HCT116 (cell line): ENCODE data around the gene ETS1. TPM values are rescaled to one million over a fixed set of nuclear protein-coding genes. Genes with fewer than 3 reads are reported as not detected.

ENCODE experiments used
- ATAC-seq: fragments of 200-7000 bp; cut with Tn5 transposase; 2 replicates; pipeline ENCODE4 v1.9.1; 2020; ENCODE audit warnings: mild to moderate bottlenecking, moderate library complexity
- BruUV-seq: library from RNA; stranded (reverse); fragments of 400-500 nt; replicated peaks from 2 replicates; lab custom pipeline; 2021; lab: Mats Ljungman, UMichigan
- CTCF ChIA-PET: fragments of 300-600 bp; sonication (Branson Sonifier 250); formaldehyde crosslinking; loops from one replicate; lab custom pipeline; 2021; ENCODE audit warnings: antibody characterized with exemption; lab: Charles Lee
- POLR2A ChIA-PET: fragments of 300-600, 350-600 bp; sonication (Branson Sonifier 250); formaldehyde crosslinking; loops from one replicate; lab custom pipeline; 2021; ENCODE audit warnings: antibody characterized with exemption; lab: Charles Lee
- RAD21 ChIA-PET, 2 experiments: fragments of 300-600 bp; sonication (Branson Sonifier 250); formaldehyde crosslinking; loops; one replicate each; lab custom pipeline; 2023; ENCODE audit warnings: low total read pairs in 2 of 2; ENCODE audit not compliant: uncharacterized antibody in 2 of 2, unreplicated experiment in 2 of 2, low non-redundant PET in 1 of 2; lab: Charles Lee
- DNase-seq: peaks from one replicate; pipeline ENCODE4 v3.0.0-alpha.2; 2010; ENCODE audit warnings: low read depth, low spot score
- H2AFZ ChIP-seq: fragments of 200-600 bp; shearing (Covaris generic), sonication (generic); 2 replicates; pipeline ENCODE4 v1.6.1; 2017; ENCODE audit warnings: low read depth, mixed run types, mixed read lengths, antibody characterized with exemption, low read length; ENCODE audit not compliant: poor library complexity, severe bottlenecking
- H3K27ac ChIP-seq: 2 replicates; pipeline ENCODE4 v1.5.1; 2012; ENCODE audit warnings: low read depth, low read length
- H3K27me3 ChIP-seq: fragments of 200-600 bp; sonication (generic); 2 replicates; pipeline ENCODE4 v1.6.1; 2016; ENCODE audit warnings: mixed run types, low read length, mixed read lengths; ENCODE audit not compliant: insufficient read depth
- H3K36me3 ChIP-seq, 2 experiments: fragments of 200-500 bp in 1 of 2; fragments of 200-600 bp in 1 of 2; sonication (Bioruptor generic) in 1 of 2; sonication (generic) in 1 of 2; 2 replicates each; pipeline versions ENCODE4 v1.5.1 to v1.6.1; 2014 to 2016; ENCODE audit warnings: low read length in 2 of 2, inconsistent platforms in 1 of 2, mixed read lengths in 1 of 2, mixed run types in 1 of 2; ENCODE audit not compliant: insufficient read depth in 2 of 2, control insufficient read depth in 1 of 2
- H3K4me1 ChIP-seq, 2 experiments: fragments of 200-600 bp in 1 of 2; sonication (generic) in 1 of 2; 2 replicates each; pipeline versions ENCODE4 v1.5.1 to v1.6.1; 2012 to 2017; ENCODE audit warnings: low read length in 2 of 2, inconsistent platforms in 1 of 2, mild to moderate bottlenecking in 1 of 2, mixed read lengths in 1 of 2, mixed run types in 1 of 2, moderate library complexity in 1 of 2; ENCODE audit not compliant: insufficient read depth in 2 of 2, control insufficient read depth in 1 of 2
- H3K4me2 ChIP-seq: fragments of 200-600 bp; sonication (generic); 2 replicates; pipeline ENCODE4 v1.6.1; 2017; ENCODE audit warnings: mixed run types, low read length, mixed read lengths
- H3K4me3 ChIP-seq, 2 experiments: fragments of 200-600 bp in 1 of 2; sonication (generic) in 1 of 2; replicated peaks in 1 of 2; 2 replicates each; pipeline ENCODE4 v1.5.1; 2011 to 2016; ENCODE audit warnings: low read length in 2 of 2, control low read depth in 1 of 2, low read depth in 1 of 2, mild to moderate bottlenecking in 1 of 2, mixed read lengths in 1 of 2, mixed run types in 1 of 2
- H3K79me2 ChIP-seq: fragments of 200-600 bp; sonication (generic); 2 replicates; pipeline ENCODE4 v1.6.1; 2017; ENCODE audit warnings: mild to moderate bottlenecking, mixed run types, low read length, moderate library complexity, mixed read lengths; ENCODE audit not compliant: insufficient read depth
- H3K9ac ChIP-seq: fragments of 200-600 bp; sonication (generic); 2 replicates; pipeline ENCODE4 v1.6.1; 2016; ENCODE audit warnings: low read length, mixed read lengths
- H3K9me2 ChIP-seq: fragments of 200-600 bp; sonication (generic), shearing (Covaris generic); 2 replicates; pipeline ENCODE4 v1.6.1; 2017; ENCODE audit warnings: mixed run types, mild to moderate bottlenecking, moderate library complexity; ENCODE audit not compliant: insufficient read depth
- H3K9me3 ChIP-seq, 2 experiments: fragments of 200-500 bp in 1 of 2; fragments of 200-600 bp in 1 of 2; sonication (Bioruptor generic) in 1 of 2; sonication (generic) in 1 of 2; 2 replicates each; pipeline ENCODE4 v1.6.1; 2014 to 2017; ENCODE audit warnings: low read length in 2 of 2, mixed read lengths in 2 of 2, inconsistent platforms in 1 of 2, low read depth in 1 of 2, mild to moderate bottlenecking in 1 of 2, mixed run types in 1 of 2, moderate library complexity in 1 of 2; ENCODE audit not compliant: control insufficient read depth in 1 of 2, insufficient read depth in 1 of 2
- H4K20me1 ChIP-seq: fragments of 200-600 bp; sonication (generic), shearing (Covaris generic); 2 replicates; pipeline ENCODE4 v1.6.1; 2017; ENCODE audit warnings: mixed run types, mild to moderate bottlenecking, moderate library complexity; ENCODE audit not compliant: insufficient read depth
- CEBPB ChIP-seq: IDR thresholded peaks from 2 replicates; pipeline ENCODE4 v1.6.1; 2012; ENCODE audit warnings: low read depth
- EGR1 ChIP-seq: IDR thresholded peaks from 2 replicates; pipeline ENCODE4 v1.6.1; 2012; ENCODE audit warnings: low read depth
- ELF1 ChIP-seq: IDR thresholded peaks from 2 replicates; pipeline ENCODE4 v1.6.1; 2012; ENCODE audit warnings: low read depth, borderline replicate concordance
- EZH2phosphoT487 ChIP-seq: fragments of 200-600 bp; IDR thresholded peaks from 2 replicates; pipeline ENCODE4 v1.6.1; 2018; ENCODE audit warnings: antibody characterized with exemption, borderline replicate concordance
- FOSL1 ChIP-seq: IDR thresholded peaks from 2 replicates; pipeline ENCODE4 v1.6.1; 2012; ENCODE audit warnings: low read depth
- JUND ChIP-seq: IDR thresholded peaks from 2 replicates; pipeline ENCODE4 v1.6.1; 2012
- MAX ChIP-seq: IDR thresholded peaks from 2 replicates; pipeline ENCODE4 v1.6.1; 2012
- POLR2A ChIP-seq: IDR thresholded peaks from 2 replicates; pipeline ENCODE4 v1.7.0; 2011; ENCODE audit warnings: borderline replicate concordance; ENCODE audit not compliant: insufficient read depth, insufficient read length; ENCODE audit errors: extremely low read depth
- POLR2AphosphoS5 ChIP-seq: IDR thresholded peaks from 2 replicates; pipeline ENCODE4 v1.6.1; 2011; ENCODE audit warnings: mild to moderate bottlenecking, low read depth, low read length, moderate library complexity
- SIN3A ChIP-seq: IDR thresholded peaks from 2 replicates; pipeline ENCODE4 v1.6.1; 2012; ENCODE audit warnings: low read depth
- SP1 ChIP-seq: IDR thresholded peaks from 2 replicates; pipeline ENCODE4 v1.6.1; 2012; ENCODE audit warnings: low read depth
- TCF7L2 ChIP-seq: IDR thresholded peaks from 2 replicates; pipeline ENCODE4 v1.7.0; 2011; ENCODE audit warnings: borderline replicate concordance, inconsistent platforms; ENCODE audit not compliant: insufficient read depth, insufficient read length; ENCODE audit errors: extremely low read depth
- ZBTB33 ChIP-seq: IDR thresholded peaks from 2 replicates; pipeline ENCODE4 v1.6.1; 2011; ENCODE audit warnings: mild to moderate bottlenecking, low read length, moderate library complexity; ENCODE audit not compliant: insufficient replicate concordance; ENCODE audit errors: extremely low read depth
- ZNF274 ChIP-seq: fragments of 200-500 bp; sonication (Bioruptor generic); IDR thresholded peaks from 2 replicates; pipeline ENCODE4 v1.6.1; 2014; ENCODE audit warnings: mild to moderate bottlenecking, low read depth, low read length, inconsistent platforms
- intact Hi-C: fragments of 100-400 bp; cut with micrococcal nuclease; formaldehyde crosslinking; loops from 2 replicates; pipeline ENCODE4 v1.10.0; 2022
- total RNA-seq: library from RNA; stranded (reverse); gene quantifications from one replicate; pipeline ENCODE4 v1.2.1, GENCODE V29; 2021; ENCODE audit not compliant: unreplicated experiment
- TF ChIP-seq, protein P1 (sequence below): IDR thresholded peaks from 2 replicates; pipeline ENCODE4 v1.6.1; 2012
- TF ChIP-seq, protein P2 (sequence below): IDR thresholded peaks from 2 replicates; pipeline ENCODE4 v1.6.1; 2012; ENCODE audit warnings: low read depth

The ETS1 gene
- total RNA-seq, 1 experiment from 2014 or later = 9.2 TPM

DNA sequence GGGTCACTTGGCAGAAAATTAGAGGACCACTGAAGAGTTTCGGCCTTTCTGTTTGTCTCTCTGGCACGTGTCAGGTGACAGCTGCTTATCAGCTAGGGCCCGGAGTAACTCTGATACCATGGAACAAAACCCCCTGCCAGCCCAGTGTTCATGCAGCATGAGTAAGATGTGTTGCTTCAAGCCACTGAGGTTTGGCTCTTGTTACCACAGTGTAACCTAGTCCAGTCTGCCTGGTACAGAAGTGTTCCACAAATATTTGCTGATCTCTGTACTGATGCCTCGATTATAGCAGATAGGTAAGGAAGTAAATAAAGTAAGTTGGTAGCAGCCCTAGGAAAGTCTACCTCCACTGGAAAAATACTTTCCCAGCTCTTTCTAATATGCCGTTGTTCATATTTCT, 20.5 kb upstream of the ETS1 start:
- RAD21 ChIA-PET = no interaction called here
- BruUV-seq = no TSS peak
- Histone ChIP-seq H3K79me2 (no peaks in the 10 kb centered on the region), H3K4me3 (no peak overlapping the region), H3K9ac (no peak overlapping the region), H3K27ac (no peak overlapping the region), H3K4me1 (no peaks in the 10 kb centered on the region), H3K4me2 (no peak overlapping the region), H4K20me1 (no peaks in the 10 kb centered on the region), H3K9me2 (no peaks in the 10 kb centered on the region), H3K36me3 (no peaks in the 10 kb centered on the region), H2AFZ (no peak overlapping the region), H3K9me3 (no peaks in the 10 kb centered on the region), H3K27me3 (peaks cover 64% of the 10 kb centered on the region)
- intact Hi-C loops = no loop called here
- DNase-seq (no peak), ATAC-seq (no peak)
- TF ChIP-seq SP1 = no peak
- TF ChIP-seq, protein P1, sequence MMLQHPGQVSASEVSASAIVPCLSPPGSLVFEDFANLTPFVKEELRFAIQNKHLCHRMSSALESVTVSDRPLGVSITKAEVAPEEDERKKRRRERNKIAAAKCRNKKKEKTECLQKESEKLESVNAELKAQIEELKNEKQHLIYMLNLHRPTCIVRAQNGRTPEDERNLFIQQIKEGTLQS = no peak
- no peak for TF ChIP-seq MAX
- POLR2A ChIA-PET = no interaction called here
- CTCF ChIA-PET = no interaction called here

GRCh38 chr11:128604723-128605122, 17.4 kb upstream of the ETS1 start:
- peaks cover 58% of the 10 kb centered on the region for H3K27me3 ChIP-seq
- RAD21 ChIA-PET = no interaction called here
- H3K9ac ChIP-seq = no peak overlapping the region
- DNase-seq = no peak
- H2AFZ ChIP-seq = no peak overlapping the region
- no peak overlapping the region for H3K4me3 ChIP-seq
- CTCF ChIA-PET = interaction anchor here (1.7 kb wide), 1 partner anchor 25 kb away, joined by 5 read pairs; no protein-coding TSS in a partner anchor
- no peak for ATAC-seq
- H3K27ac ChIP-seq = no peak overlapping the region
- BruUV-seq = no TSS peak
- H3K4me1 ChIP-seq = no peaks in the 10 kb centered on the region
- H4K20me1 ChIP-seq = no peaks in the 10 kb centered on the region
- H3K9me2 ChIP-seq = no peaks in the 10 kb centered on the region
- POLR2A ChIA-PET = no interaction called here
- intact Hi-C loops = no loop called here
- H3K79me2 ChIP-seq = no peaks in the 10 kb centered on the region
- no peak overlapping the region for H3K4me2 ChIP-seq
- H3K36me3 ChIP-seq = no peaks in the 10 kb centered on the region
- H3K9me3 ChIP-seq = no peaks in the 10 kb centered on the region
- TF ChIP-seq EZH2phosphoT487 (no peak), POLR2A (no peak), MAX (no peak), TCF7L2 (no peak), EGR1 (no peak), SP1 (no peak), ELF1 (no peak), JUND (no peak), ZNF274 (no peak), FOSL1 (no peak), POLR2AphosphoS5 (no peak), CEBPB (no peak), SIN3A (no peak), ZBTB33 (no peak)
- TF ChIP-seq, protein P2, sequence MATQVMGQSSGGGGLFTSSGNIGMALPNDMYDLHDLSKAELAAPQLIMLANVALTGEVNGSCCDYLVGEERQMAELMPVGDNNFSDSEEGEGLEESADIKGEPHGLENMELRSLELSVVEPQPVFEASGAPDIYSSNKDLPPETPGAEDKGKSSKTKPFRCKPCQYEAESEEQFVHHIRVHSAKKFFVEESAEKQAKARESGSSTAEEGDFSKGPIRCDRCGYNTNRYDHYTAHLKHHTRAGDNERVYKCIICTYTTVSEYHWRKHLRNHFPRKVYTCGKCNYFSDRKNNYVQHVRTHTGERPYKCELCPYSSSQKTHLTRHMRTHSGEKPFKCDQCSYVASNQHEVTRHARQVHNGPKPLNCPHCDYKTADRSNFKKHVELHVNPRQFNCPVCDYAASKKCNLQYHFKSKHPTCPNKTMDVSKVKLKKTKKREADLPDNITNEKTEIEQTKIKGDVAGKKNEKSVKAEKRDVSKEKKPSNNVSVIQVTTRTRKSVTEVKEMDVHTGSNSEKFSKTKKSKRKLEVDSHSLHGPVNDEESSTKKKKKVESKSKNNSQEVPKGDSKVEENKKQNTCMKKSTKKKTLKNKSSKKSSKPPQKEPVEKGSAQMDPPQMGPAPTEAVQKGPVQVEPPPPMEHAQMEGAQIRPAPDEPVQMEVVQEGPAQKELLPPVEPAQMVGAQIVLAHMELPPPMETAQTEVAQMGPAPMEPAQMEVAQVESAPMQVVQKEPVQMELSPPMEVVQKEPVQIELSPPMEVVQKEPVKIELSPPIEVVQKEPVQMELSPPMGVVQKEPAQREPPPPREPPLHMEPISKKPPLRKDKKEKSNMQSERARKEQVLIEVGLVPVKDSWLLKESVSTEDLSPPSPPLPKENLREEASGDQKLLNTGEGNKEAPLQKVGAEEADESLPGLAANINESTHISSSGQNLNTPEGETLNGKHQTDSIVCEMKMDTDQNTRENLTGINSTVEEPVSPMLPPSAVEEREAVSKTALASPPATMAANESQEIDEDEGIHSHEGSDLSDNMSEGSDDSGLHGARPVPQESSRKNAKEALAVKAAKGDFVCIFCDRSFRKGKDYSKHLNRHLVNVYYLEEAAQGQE = no peak
